Coronary artery (tissue), 2 donors: Measurements from ENCODE around the gene EEIG2.

Experiments used
- DNase-seq: peaks from one replicate; pipeline ENCODE4 v3.0.0-alpha.2; 2017; ENCODE audit warnings: low spot score
- H3K27ac ChIP-seq, 2 donors: fragments of 200-600 bp; sonication (generic); one replicate each; pipeline ENCODE4 v1.5.1; 2016 to 2019
- H3K4me3 ChIP-seq: fragments of 200-600 bp; sonication (generic); 2 replicates; pipeline ENCODE4 v1.5.1; 2016; ENCODE audit warnings: mild to moderate bottlenecking, moderate library complexity
- CTCF ChIP-seq: fragments of 200-600 bp; sonication (generic); IDR thresholded peaks from one replicate; pipeline ENCODE4 v1.5.1; 2019; ENCODE audit warnings: antibody characterized with exemption

The EEIG2 gene

DNA sequence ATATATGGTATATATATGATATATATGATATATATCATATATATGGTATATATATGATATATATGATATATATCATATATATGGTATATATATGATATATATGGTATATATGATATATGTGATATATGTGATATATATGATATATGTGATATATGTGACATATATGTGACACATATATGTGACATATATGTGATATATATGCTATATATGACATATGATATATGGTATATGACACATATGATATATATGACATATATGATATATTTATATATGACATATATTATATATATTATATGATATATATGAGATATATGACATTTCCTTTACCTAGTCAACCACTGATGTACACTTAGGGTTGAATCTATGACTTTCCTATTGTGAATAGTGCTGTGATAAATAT, 36.1 kb upstream of the EEIG2 start:
- no peak for TF ChIP-seq CTCF
- H3K4me3 ChIP-seq = no peak overlapping the region
- no peak overlapping the region for H3K27ac ChIP-seq
- DNase-seq = no peak

DNA sequence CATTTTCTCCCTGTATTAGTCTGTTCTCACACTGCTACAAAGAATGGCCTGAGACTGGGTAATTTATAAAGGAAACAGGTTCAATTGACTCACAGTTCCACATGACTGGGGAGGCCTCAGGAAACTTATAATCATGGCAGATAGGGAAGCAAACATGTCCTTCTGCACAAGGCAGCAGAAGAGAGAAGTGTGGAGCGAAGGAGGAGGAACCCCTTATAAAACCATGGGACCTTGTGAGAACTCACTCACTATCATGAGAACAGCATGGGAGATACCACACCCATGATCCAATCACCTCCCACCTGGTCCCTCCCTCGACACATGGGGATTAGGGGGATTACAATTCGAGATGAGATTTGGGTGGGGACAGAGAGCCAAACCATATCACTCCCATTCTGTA, 35.2 kb upstream of the EEIG2 start:
- TF ChIP-seq CTCF = no peak
- DNase-seq = no peak
- H3K27ac ChIP-seq = no peak overlapping the region
- H3K4me3 ChIP-seq = no peak overlapping the region

- DNase-seq = no peak
- Histone ChIP-seq H3K4me3 (no peak overlapping the region), H3K27ac (no peak overlapping the region)
- no peak for TF ChIP-seq CTCF
Measured at GRCh38 chr1:108527135-108527534, 32.8 kb upstream of the EEIG2 start.

GRCh38 chr1:108527837-108528236, 32.1 kb upstream of the EEIG2 start:
- DNase-seq = no peak
- H3K4me3 ChIP-seq = no peak overlapping the region
- H3K27ac ChIP-seq = no peak overlapping the region
- no peak for TF ChIP-seq CTCF

GRCh38 chr1:108531444-108531843, 28.5 kb upstream of the EEIG2 start:
- no peak for TF ChIP-seq CTCF
- no peak overlapping the region for H3K4me3 ChIP-seq
- peak overlapping the region in 1 of 2 donors; percentile 24 for H3K27ac ChIP-seq
- DNase-seq = no peak

DNA sequence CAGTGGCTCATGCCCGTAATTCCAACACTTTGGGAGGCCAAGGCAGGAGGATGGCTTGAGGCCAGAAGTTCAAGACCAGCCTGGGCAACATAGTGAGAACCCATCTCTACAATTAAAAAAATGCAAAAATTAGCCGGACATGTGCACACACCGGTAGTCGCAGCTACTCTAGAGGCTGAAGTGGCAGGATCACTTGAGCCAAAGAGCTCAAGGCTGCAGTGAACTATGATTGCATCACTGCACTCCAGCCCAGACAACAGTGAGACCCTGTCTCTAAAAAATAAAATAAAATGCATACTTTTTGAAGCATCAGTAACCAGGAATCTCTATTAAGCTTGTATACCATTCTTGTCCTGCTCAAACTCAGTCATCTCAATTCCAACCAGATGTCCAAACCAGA, 27.2 kb upstream of the EEIG2 start:
- no peak for TF ChIP-seq CTCF
- H3K27ac ChIP-seq = no peak overlapping the region
- no peak for DNase-seq
- H3K4me3 ChIP-seq = no peak overlapping the region

- DNase-seq = no peak
- TF ChIP-seq CTCF = no peak
- Histone ChIP-seq H3K27ac (no peak overlapping the region), H3K4me3 (no peak overlapping the region)
Measured at GRCh38 chr1:108533351-108534083, 26.4 kb upstream of the EEIG2 start.
